ENCODE results near the gene GPX8.

Gene GPX8

DNA sequence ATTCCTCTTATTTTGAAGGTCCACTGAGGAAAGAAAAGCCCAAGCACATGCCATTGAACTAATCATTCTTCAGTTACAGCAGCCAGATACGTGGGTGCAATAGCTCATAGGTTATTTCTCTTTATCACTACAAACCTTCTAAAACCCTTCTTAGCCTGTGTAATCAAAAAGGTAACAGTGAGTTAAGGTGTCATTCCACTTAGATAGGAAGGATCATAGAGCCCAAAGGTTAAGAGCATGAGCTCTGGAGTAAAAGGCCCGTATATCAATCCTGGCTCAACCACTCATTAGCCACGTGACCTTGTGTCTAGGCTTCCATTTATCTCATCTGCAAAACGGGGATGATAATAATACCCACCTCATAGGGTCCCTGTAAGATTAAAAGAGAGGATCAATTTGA lies 2.7 kb downstream of the GPX8 start:
- no CpG with 5 or more reads among the region's 4 CpGs for WGBS (ENCODE audit: extremely low coverage, insufficient coverage, insufficient read length)
- no peak overlapping the region for H3K27ac ChIP-seq (ENCODE audit: low read depth, low read length)
- no peaks in the 10 kb centered on the region for H3K9me3 ChIP-seq (ENCODE audit: insufficient read depth, low read depth, low read length)
- H3K27me3 ChIP-seq (ENCODE audit: insufficient read depth, low read length): no peaks in the 10 kb centered on the region
- H3K4me3 ChIP-seq (ENCODE audit: low read depth, low read length): no peak overlapping the region
- H4K91ac ChIP-seq (ENCODE audit: low read depth, low read length): no peak overlapping the region
- H2BK12ac ChIP-seq (ENCODE audit: low read length): no peak overlapping the region
- no peak overlapping the region for H3K4ac ChIP-seq (ENCODE audit: low read depth, low read length)
- H3K18ac ChIP-seq (ENCODE audit: low read length): no peak overlapping the region
- no peak overlapping the region for H3K14ac ChIP-seq (ENCODE audit: low read length)
- H4K8ac ChIP-seq (ENCODE audit: low read depth, low read length): no peak overlapping the region
- H3K4me1 ChIP-seq (ENCODE audit: control insufficient read depth in 1 of 2, insufficient read depth in 2 of 2, low read length in 2 of 2): no peaks in the 10 kb centered on the region
- no peaks in the 10 kb centered on the region for H3K79me1 ChIP-seq (ENCODE audit: low read length)
- no peak for DNase-seq
- H2BK5ac ChIP-seq (ENCODE audit: low read depth, low read length, poor library complexity): no peak overlapping the region
- H3K4me2 ChIP-seq (ENCODE audit: low read length): no peak overlapping the region
- no peak overlapping the region for H2BK120ac ChIP-seq (ENCODE audit: insufficient read depth, low read length, poor library complexity)
- H2AK5ac ChIP-seq (ENCODE audit: low read length): no peak overlapping the region
- H2AFZ ChIP-seq (ENCODE audit: insufficient read depth, low read length, poor library complexity): no peak overlapping the region
- H4K12ac ChIP-seq (ENCODE audit: low read depth, low read length): no peak overlapping the region
- H3K79me2 ChIP-seq (ENCODE audit: control insufficient read depth, insufficient read depth, low read length, poor library complexity): no peaks in the 10 kb centered on the region
- no peak overlapping the region for H3K9ac ChIP-seq (ENCODE audit: low read length)
- H3K36me3 ChIP-seq (ENCODE audit: control insufficient read depth in 1 of 2, insufficient read depth in 2 of 2, low read length in 2 of 2): peaks cover 5 to 13% of the 10 kb centered on the region in 2 experiments
- H3K23ac ChIP-seq (ENCODE audit: low read length): no peak overlapping the region

- Histone ChIP-seq H3K79me2 (ENCODE audit: control insufficient read depth, insufficient read depth, low read length, poor library complexity) (no peaks in the 10 kb centered on the region), H3K9ac (ENCODE audit: low read length) (no peak overlapping the region), H3K79me1 (ENCODE audit: low read length) (no peaks in the 10 kb centered on the region), H2BK12ac (ENCODE audit: low read length) (no peak overlapping the region), H3K14ac (ENCODE audit: low read length) (no peak overlapping the region), H2AFZ (ENCODE audit: insufficient read depth, low read length, poor library complexity) (no peak overlapping the region), H3K18ac (ENCODE audit: low read length) (no peak overlapping the region), H3K4me1 (ENCODE audit: control insufficient read depth in 1 of 2, insufficient read depth in 2 of 2, low read length in 2 of 2) (peaks cover 0 to 7% of the 10 kb centered on the region in 2 experiments), H4K12ac (ENCODE audit: low read depth, low read length) (no peak overlapping the region), H3K9me3 (ENCODE audit: insufficient read depth, low read depth, low read length) (no peaks in the 10 kb centered on the region), H2BK120ac (ENCODE audit: insufficient read depth, low read length, poor library complexity) (no peak overlapping the region), H2AK5ac (ENCODE audit: low read length) (no peak overlapping the region), H3K4me2 (ENCODE audit: low read length) (no peak overlapping the region), H3K27ac (ENCODE audit: low read depth, low read length) (no peak overlapping the region), H3K36me3 (ENCODE audit: control insufficient read depth in 1 of 2, insufficient read depth in 2 of 2, low read length in 2 of 2) (no peaks in the 10 kb centered on the region), H4K91ac (ENCODE audit: low read depth, low read length) (no peak overlapping the region), H3K4ac (ENCODE audit: low read depth, low read length) (no peak overlapping the region), H3K27me3 (ENCODE audit: insufficient read depth, low read length) (peaks cover 12% of the 10 kb centered on the region), H2BK5ac (ENCODE audit: low read depth, low read length, poor library complexity) (no peak overlapping the region), H4K8ac (ENCODE audit: low read depth, low read length) (no peak overlapping the region), H3K23ac (ENCODE audit: low read length) (no peak overlapping the region), H3K4me3 (ENCODE audit: low read depth, low read length) (no peak overlapping the region)
- no CpG with 5 or more reads among the region's 2 CpGs for WGBS (ENCODE audit: extremely low coverage, insufficient coverage, insufficient read length)
- no peak for DNase-seq
Observed at GRCh38 chr5:55171471-55171870, 11.5 kb downstream of the GPX8 start.

DNA sequence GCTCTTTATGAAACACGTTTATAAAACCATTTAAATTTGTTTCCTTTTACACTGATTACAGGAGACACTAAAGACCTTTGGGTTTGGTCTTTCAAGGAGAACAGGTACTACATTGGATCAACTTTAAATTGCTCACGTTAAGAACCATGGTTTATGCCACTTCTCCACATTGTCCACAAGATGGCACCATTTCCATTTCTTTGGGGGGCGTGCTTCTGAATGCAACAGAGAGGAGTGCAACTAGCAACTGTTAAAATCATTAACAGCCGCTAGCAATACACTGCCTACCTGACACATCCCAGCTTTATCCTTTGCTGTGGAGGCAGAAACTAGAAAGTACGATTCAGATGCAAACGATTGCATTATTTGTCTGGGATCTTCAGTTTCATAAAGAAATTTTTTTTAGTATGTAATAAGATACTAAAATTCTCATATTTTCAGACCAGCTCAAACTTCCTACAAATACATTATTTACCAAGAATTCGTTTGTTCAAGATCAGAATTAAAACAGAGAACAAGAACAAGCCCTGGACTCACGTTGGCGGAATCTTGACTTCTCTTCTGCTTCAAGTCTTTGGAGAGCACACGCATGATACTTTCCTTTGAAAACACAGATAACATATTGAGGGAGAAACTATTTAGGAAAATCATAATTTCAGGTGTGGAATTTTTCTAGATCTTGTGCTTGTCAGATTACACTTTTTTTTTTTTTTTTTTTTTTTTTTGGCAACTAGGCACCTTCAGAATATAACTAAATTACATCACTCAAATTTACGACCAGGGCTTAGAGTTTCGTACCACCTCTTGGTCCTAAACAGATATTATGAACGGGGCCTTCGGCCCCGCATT lies 12.3 kb downstream of the GPX8 start:
- H3K27me3 ChIP-seq (ENCODE audit: insufficient read depth, low read length): peaks cover 17% of the 10 kb centered on the region
- no peak overlapping the region for H2BK5ac ChIP-seq (ENCODE audit: low read depth, low read length, poor library complexity)
- H2AFZ ChIP-seq (ENCODE audit: insufficient read depth, low read length, poor library complexity): no peak overlapping the region
- H4K91ac ChIP-seq (ENCODE audit: low read depth, low read length): no peak overlapping the region
- DNase-seq: peak; percentile 52 to 97
- no peak overlapping the region for H3K23ac ChIP-seq (ENCODE audit: low read length)
- H3K9ac ChIP-seq (ENCODE audit: low read length): no peak overlapping the region
- H2BK12ac ChIP-seq (ENCODE audit: low read length): no peak overlapping the region
- peak overlapping the region; percentile 71 for H3K4me3 ChIP-seq (ENCODE audit: low read depth, low read length)
- no peak overlapping the region for H2BK120ac ChIP-seq (ENCODE audit: insufficient read depth, low read length, poor library complexity)
- H3K4me1 ChIP-seq (ENCODE audit: control insufficient read depth in 1 of 2, insufficient read depth in 2 of 2, low read length in 2 of 2): peaks cover 0 to 8% of the 10 kb centered on the region in 2 experiments
- no peak overlapping the region for H2AK5ac ChIP-seq (ENCODE audit: low read length)
- H3K18ac ChIP-seq (ENCODE audit: low read length): no peak overlapping the region
- H3K14ac ChIP-seq (ENCODE audit: low read length): no peak overlapping the region
- H3K4me2 ChIP-seq (ENCODE audit: low read length): peak overlapping the region; percentile 88
- H3K4ac ChIP-seq (ENCODE audit: low read depth, low read length): no peak overlapping the region
- WGBS (ENCODE audit: extremely low coverage, insufficient coverage, insufficient read length): no CpG with 5 or more reads among the region's 15 CpGs
- H3K27ac ChIP-seq (ENCODE audit: low read depth, low read length): no peak overlapping the region
- H4K12ac ChIP-seq (ENCODE audit: low read depth, low read length): no peak overlapping the region
- H3K9me3 ChIP-seq (ENCODE audit: insufficient read depth, low read depth, low read length): no peaks in the 10 kb centered on the region
- no peaks in the 10 kb centered on the region for H3K79me1 ChIP-seq (ENCODE audit: low read length)
- no peaks in the 10 kb centered on the region for H3K79me2 ChIP-seq (ENCODE audit: control insufficient read depth, insufficient read depth, low read length, poor library complexity)
- no peak overlapping the region for H4K8ac ChIP-seq (ENCODE audit: low read depth, low read length)
- H3K36me3 ChIP-seq (ENCODE audit: control insufficient read depth in 1 of 2, insufficient read depth in 2 of 2, low read length in 2 of 2): no peaks in the 10 kb centered on the region

DNA sequence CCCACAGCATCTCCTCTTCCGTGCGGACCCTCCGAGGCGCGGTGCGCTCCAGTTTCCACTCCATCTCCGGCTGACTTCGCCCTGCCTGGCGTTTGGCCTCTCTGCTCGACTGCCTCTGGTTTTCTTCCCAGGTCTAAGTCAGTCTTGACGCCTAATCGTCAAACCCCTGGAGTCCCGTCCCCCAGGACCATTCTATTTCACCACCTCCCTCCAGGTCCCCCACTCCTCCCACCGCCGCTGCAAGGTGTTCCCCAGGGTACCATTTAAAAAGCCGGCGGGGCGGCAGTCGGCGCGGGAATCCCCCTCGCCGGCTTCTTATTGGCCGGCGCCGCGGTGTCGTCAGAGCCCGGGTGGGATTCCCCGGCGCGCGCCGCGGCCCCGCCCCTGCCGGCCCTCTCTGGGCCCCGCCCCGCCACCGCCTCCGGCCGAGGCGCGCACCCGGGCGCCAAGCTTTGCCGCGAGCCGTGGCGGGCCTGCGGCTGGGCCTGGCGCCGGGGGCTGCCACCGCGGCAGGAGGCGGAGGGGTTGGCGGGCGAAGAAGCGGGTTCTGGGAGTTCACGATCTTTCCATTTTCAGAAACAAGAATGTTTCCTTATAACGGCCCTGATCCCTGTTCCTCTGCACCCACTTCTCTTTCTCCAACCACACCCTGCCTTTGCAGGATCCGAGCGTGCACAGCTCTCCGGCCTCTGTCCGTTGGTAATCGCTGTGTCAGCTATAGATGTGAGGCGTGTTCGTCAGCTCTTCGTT lies 13.1 kb downstream of the GPX8 start, which contains the start of gene CDC20B:
Gene CDC20B (minus strand): TSS at position 241 of the 750 bp plus-strand sequence. CDS start 177 bp downstream, at position 64.
- Histone ChIP-seq H2AFZ (ENCODE audit: insufficient read depth, low read length, poor library complexity) (peak within 1 kb of the TSS; percentile 37), H3K4ac (ENCODE audit: low read depth, low read length) (no peak within 1 kb of the TSS), H3K36me3 (ENCODE audit: control insufficient read depth in 1 of 2, insufficient read depth in 2 of 2, low read length in 2 of 2) (no peaks in the 10 kb centered on the region), H3K18ac (ENCODE audit: low read length) (no peak within 1 kb of the TSS), H3K4me2 (ENCODE audit: low read length) (peak within 1 kb of the TSS; percentile 88), H2BK120ac (ENCODE audit: insufficient read depth, low read length, poor library complexity) (no peak within 1 kb of the TSS), H3K9ac (ENCODE audit: low read length) (no peak within 1 kb of the TSS), H3K4me3 (ENCODE audit: low read depth, low read length) (peak within 1 kb of the TSS; percentile 71), H2BK5ac (ENCODE audit: low read depth, low read length, poor library complexity) (no peak within 1 kb of the TSS), H3K27me3 (ENCODE audit: insufficient read depth, low read length) (peaks cover 19% of the 10 kb centered on the region), H4K8ac (ENCODE audit: low read depth, low read length) (no peak within 1 kb of the TSS), H4K12ac (ENCODE audit: low read depth, low read length) (no peak within 1 kb of the TSS), H3K23ac (ENCODE audit: low read length) (no peak within 1 kb of the TSS), H3K79me1 (ENCODE audit: low read length) (no peaks in the 10 kb centered on the region), H3K4me1 (ENCODE audit: control insufficient read depth in 1 of 2, insufficient read depth in 2 of 2, low read length in 2 of 2) (peaks cover 0 to 8% of the 10 kb centered on the region in 2 experiments), H2AK5ac (ENCODE audit: low read length) (no peak within 1 kb of the TSS), H3K14ac (ENCODE audit: low read length) (no peak within 1 kb of the TSS), H4K91ac (ENCODE audit: low read depth, low read length) (no peak within 1 kb of the TSS), H3K27ac (ENCODE audit: low read depth, low read length) (no peak within 1 kb of the TSS), H2BK12ac (ENCODE audit: low read length) (no peak within 1 kb of the TSS), H3K79me2 (ENCODE audit: control insufficient read depth, insufficient read depth, low read length, poor library complexity) (no peaks in the 10 kb centered on the region), H3K9me3 (ENCODE audit: insufficient read depth, low read depth, low read length) (no peaks in the 10 kb centered on the region)
- peak; percentile 79 to 89 for DNase-seq
- WGBS (ENCODE audit: extremely low coverage, insufficient coverage, insufficient read length): no CpG with 5 or more reads among the region's 69 CpGs

Data from trophoblast cell (in vitro differentiated cells and primary cell).